ENCODE measurements around the gene OSBPL6. TPM values are rescaled to one million over a fixed set of nuclear protein-coding genes. Genes with fewer than 3 reads are reported as not detected.
"Not testable (repeated sequence)": the region's sequence is repeated elsewhere in the genome, so short reads cannot be mapped to it uniquely, and the experiment has no call there.

Gene OSBPL6
- total RNA-seq, 6 experiments from 2014 or later: 2.4 to 4.1 (median 3.1) TPM

GRCh38 chr2:178345951-178346350, 151.6 kb downstream of the OSBPL6 start:
- Histone ChIP-seq H3K27me3 (no peaks in the 10 kb centered on the region), H3K4me3 (no peak overlapping the region), H3K4me1 (no peaks in the 10 kb centered on the region), H3K9me3 (no peaks in the 10 kb centered on the region), H3K27ac (no peak overlapping the region), H3K36me3 (no peaks in the 10 kb centered on the region)
- WGBS (ENCODE audit: insufficient coverage, low coverage, low lambda C conversion rate, missing lambda C conversion rate): 87% methylated on average over 2 of the region's 2 CpGs
- intact Hi-C loops (cut with DNase I): no loop called here
- ATAC-seq: no peak
- TF ChIP-seq POLR2A (IDR thresholded peaks at IDR 0.05) (no peak), CTCF (IDR thresholded peaks at IDR 0.05) (no peak)
- no peak for DNase-seq

GRCh38 chr2:178350051-178350450, 155.7 kb downstream of the OSBPL6 start:
- 79% methylated on average over 3 of the region's 3 CpGs for WGBS (ENCODE audit: insufficient coverage, low coverage, low lambda C conversion rate, missing lambda C conversion rate)
- Histone ChIP-seq H3K27ac (no peak overlapping the region), H3K4me3 (no peak overlapping the region), H3K4me1 (no peaks in the 10 kb centered on the region), H3K36me3 (no peaks in the 10 kb centered on the region), H3K9me3 (no peaks in the 10 kb centered on the region), H3K27me3 (no peaks in the 10 kb centered on the region)
- DNase-seq (no peak), ATAC-seq (no peak)
- intact Hi-C loops (cut with DNase I): no loop called here
- no peak for TF ChIP-seq CTCF (IDR thresholded peaks at IDR 0.05)
- TF ChIP-seq POLR2A (IDR thresholded peaks at IDR 0.05): no peak

GRCh38 chr2:178357704-178358103, 163.4 kb downstream of the OSBPL6 start:
- H3K36me3 ChIP-seq; ATAC-seq; intact Hi-C loops (cut with DNase I); H3K27me3 ChIP-seq; DNase-seq; H3K4me1 ChIP-seq; H3K9me3 ChIP-seq; H3K4me3 ChIP-seq; H3K27ac ChIP-seq: not testable (repeated sequence)
- 89% methylated on average over 4 of the region's 4 CpGs for WGBS (ENCODE audit: insufficient coverage, low coverage, low lambda C conversion rate, missing lambda C conversion rate)

- 96% methylated on average over 7 of the region's 7 CpGs for WGBS (ENCODE audit: insufficient coverage, low coverage, low lambda C conversion rate, missing lambda C conversion rate)
- no peak overlapping the region for H3K27ac ChIP-seq
- TF ChIP-seq POLR2A (IDR thresholded peaks at IDR 0.05) (no peak), CTCF (IDR thresholded peaks at IDR 0.05) (no peak)
- no peaks in the 10 kb centered on the region for H3K4me1 ChIP-seq
- intact Hi-C loops (cut with DNase I): no loop called here
- H3K4me3 ChIP-seq: no peak overlapping the region
- no peaks in the 10 kb centered on the region for H3K9me3 ChIP-seq
- ATAC-seq (no peak), DNase-seq (no peak)
- no peaks in the 10 kb centered on the region for H3K27me3 ChIP-seq
- no peaks in the 10 kb centered on the region for H3K36me3 ChIP-seq
These were observed 165.0 kb downstream of the OSBPL6 start for GRCh38 chr2:178359192-178359912.

GRCh38 chr2:178361588-178361987, 167.3 kb downstream of the OSBPL6 start:
- WGBS (ENCODE audit: insufficient coverage, low coverage, low lambda C conversion rate, missing lambda C conversion rate): 98% methylated on average over 4 of the region's 4 CpGs
- H3K36me3 ChIP-seq: no peaks in the 10 kb centered on the region
- intact Hi-C loops (cut with DNase I): no loop called here
- H3K9me3 ChIP-seq: no peaks in the 10 kb centered on the region
- no peak for DNase-seq
- no peak for ATAC-seq
- no peak overlapping the region for H3K4me3 ChIP-seq
- TF ChIP-seq CTCF (IDR thresholded peaks at IDR 0.05): no peak
- TF ChIP-seq POLR2A (IDR thresholded peaks at IDR 0.05): no peak
- H3K4me1 ChIP-seq: no peaks in the 10 kb centered on the region
- no peaks in the 10 kb centered on the region for H3K27me3 ChIP-seq
- no peak overlapping the region for H3K27ac ChIP-seq

All from right lobe of liver (tissue), 6 donors.